ENCODE data around the gene ZNF629.

DNA sequence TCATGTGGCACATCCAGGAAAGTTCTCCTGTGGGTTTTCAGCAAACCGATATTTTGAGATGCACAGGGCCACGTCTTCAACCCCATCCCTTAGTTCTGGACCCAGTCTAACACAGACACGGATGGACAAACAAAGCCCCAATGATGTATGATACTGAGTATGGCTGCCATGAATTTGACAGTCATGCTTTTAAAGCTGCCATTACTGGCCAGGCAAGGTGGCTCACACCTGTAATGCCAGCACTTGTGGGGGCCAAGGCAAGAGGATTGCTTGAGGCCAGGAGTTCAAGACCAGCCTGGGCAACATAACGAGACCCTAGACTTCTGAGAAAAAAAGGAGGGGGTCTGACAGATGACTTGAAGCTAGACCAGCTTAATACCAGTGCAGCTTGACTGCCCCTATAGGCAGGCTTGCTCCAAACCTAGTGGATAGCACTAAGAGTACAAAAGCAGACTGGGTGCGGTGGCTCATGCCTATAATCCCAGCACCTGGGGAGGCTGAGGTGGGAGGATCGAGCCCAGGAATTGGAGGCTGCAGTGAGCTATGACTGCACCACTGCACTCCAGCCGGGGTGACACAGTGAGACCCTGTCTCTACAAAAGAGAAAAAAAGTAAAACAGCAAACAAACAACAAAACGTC, 10.8 kb upstream of the ZNF629 start:
- no peak for TF ChIP-seq POLR2AphosphoS5 (IDR thresholded peaks at IDR 0.05)
- TF ChIP-seq, protein P1, sequence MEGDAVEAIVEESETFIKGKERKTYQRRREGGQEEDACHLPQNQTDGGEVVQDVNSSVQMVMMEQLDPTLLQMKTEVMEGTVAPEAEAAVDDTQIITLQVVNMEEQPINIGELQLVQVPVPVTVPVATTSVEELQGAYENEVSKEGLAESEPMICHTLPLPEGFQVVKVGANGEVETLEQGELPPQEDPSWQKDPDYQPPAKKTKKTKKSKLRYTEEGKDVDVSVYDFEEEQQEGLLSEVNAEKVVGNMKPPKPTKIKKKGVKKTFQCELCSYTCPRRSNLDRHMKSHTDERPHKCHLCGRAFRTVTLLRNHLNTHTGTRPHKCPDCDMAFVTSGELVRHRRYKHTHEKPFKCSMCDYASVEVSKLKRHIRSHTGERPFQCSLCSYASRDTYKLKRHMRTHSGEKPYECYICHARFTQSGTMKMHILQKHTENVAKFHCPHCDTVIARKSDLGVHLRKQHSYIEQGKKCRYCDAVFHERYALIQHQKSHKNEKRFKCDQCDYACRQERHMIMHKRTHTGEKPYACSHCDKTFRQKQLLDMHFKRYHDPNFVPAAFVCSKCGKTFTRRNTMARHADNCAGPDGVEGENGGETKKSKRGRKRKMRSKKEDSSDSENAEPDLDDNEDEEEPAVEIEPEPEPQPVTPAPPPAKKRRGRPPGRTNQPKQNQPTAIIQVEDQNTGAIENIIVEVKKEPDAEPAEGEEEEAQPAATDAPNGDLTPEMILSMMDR (IDR thresholded peaks at IDR 0.05; ENCODE audit: poor library complexity, severe bottlenecking) = no peak
- TF ChIP-seq EP300 (conservative IDR thresholded peaks at IDR 0.05; ENCODE audit: poor library complexity, severe bottlenecking) = no peak
- no peak for TF ChIP-seq REST (IDR thresholded peaks at IDR 0.05; ENCODE audit: borderline replicate concordance)
- no peak for TF ChIP-seq EZH2 (IDR thresholded peaks at IDR 0.05; ENCODE audit: borderline replicate concordance, insufficient read depth, low read length, poor library complexity, severe bottlenecking)
- TF ChIP-seq RAD21 (conservative IDR thresholded peaks at IDR 0.05) = no peak
- no peak for TF ChIP-seq TAF1 (IDR thresholded peaks at IDR 0.05; ENCODE audit: low read depth)
- no peak for TF ChIP-seq MXI1 (conservative IDR thresholded peaks at IDR 0.05; ENCODE audit: poor library complexity, severe bottlenecking)
